CD4-positive, alpha-beta T cell treated with Interleukin-1 beta for 1 hour (primary cell): ENCODE measurements around the gene IFNL3.
A peak's percentile ranks its signal among the peaks of the same experiment; 100 is the strongest.
"Not testable (repeated sequence)": the region's sequence is repeated elsewhere in the genome, so short reads cannot be mapped to it uniquely, and the experiment has no call there.

ENCODE experiments used
- DNase-seq, 2 donors: peaks; one replicate each; pipeline ENCODE4 v3.0.0-alpha.2; 2020 to 2022

IFNL3 gene

DNA sequence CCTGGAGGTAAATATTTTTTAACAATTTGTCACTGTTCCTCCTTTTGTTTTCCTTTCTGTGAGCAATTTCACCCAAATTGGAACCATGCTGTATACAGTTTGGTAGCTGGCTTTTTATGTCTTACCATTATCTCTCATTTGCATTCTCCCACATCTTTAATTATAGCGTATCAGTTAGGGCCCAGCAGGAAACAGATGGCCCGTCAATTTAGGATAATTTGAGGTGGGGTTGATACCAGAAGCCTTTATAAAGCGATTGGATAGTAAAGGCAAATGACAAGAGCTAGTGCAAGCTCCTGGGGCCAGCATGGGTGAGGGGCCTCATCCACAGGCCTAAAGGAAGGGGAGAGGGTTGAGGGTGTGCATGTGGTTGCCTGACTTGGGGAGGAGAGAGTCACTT lies 7.7 kb upstream of the IFNL3 start:
- no peak for DNase-seq

- no peak for DNase-seq
These were observed 7.0 kb upstream of the IFNL3 start for GRCh38 chr19:39251846-39252245.

GRCh38 chr19:39251081-39251480 lies 6.3 kb upstream of the IFNL3 start:
- DNase-seq, result no peak

DNA sequence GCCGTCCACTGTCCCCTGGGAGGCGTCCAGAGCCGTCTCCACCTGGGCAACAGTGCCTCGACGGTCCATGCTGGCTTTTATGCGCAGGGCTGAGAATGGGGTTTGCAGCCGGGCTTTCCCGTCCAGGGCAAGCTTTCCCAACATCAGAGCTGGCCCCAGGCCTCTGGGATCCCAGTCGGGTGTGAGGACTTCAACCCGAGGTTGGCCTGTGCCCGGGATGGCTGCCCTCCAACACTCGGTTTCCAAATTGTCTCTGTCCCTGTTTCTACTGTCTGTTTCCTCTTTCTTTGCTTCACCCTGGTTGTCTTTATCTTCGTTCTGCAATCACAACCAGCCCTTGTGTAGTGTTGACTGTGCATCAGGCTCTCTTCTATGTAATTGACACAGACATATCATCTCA lies 4.0 kb upstream of the IFNL3 start, which contains the start of gene IFNL4:
Gene IFNL4 (minus strand): TSS at position 51 of the 400 bp plus-strand sequence.
- no peak for DNase-seq

DNA sequence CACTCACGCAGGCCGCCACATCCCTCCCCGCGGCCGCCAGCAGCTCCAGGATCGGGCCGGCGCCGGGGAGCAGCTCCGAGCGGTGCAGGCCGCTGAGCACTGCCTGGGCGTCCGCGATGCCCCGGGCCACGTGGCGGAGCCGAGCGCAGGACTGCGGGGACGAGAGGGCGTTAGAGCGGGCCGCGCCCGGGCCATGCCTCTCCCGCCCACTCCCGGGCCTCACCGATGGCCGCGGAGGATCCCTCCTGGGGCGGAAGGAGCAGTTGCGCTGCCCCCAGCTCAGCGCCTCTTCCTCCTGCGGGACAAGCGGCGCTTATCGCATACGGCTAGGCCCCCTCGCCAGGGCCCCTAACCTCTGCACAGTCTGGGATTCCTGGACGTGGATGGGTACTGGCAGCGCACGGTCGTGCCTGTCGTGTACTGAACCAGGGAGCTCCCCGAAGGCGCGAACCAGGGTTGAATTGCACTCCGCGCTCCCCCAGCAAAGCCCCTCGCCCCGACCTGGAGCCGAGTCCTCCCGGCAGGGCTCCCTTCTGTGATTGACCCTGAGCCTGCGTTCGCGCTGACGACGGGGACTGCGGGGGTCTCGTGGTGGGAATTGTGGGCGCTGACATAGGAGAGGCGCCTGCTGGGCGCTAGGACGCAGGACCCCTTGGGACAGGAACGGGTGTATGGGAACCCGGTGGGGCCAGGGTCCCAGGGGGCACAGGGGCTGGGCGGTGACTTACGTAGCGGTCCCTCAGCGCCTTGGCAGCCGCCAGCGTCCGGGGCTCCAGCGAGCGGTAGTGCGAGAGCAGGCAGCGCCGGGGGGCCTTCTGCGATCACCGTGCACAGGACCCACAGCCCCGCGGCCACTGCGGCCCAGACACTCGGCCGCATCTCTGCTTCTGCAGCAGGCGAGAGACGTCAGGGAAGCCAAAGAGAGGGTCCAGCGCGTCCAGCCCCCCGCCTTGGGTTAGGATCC lies 3.2 kb upstream of the IFNL3 start:
- DNase-seq, result no peak

GRCh38 chr19:39246951-39247669 lies 2.3 kb upstream of the IFNL3 start:
- DNase-seq, result peak; percentile 31 to 54

- not testable (repeated sequence) for DNase-seq
These were observed 360 bp upstream of the IFNL3 start for GRCh38 chr19:39245166-39245565.

DNA sequence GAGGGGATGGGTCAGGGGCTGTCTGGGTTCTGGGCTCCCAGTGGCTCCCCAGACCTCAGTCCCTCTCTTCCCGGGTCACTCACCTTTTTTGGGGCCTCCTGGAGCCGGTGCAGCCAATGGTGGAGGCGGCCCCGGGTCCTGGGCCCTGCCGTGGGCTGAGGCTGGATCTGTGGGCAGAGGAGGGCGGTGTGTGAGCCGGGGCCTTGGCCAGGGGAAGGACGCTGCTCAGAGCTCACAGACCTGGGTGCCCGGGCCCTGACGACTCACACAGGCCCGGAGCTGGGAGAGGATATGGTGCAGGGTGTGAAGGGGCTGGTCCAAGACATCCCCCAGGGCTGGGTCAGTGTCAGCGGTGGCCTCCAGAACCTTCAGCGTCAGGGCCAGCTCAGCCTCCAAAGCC lies 1.1 kb downstream of the IFNL3 start:
- not testable (repeated sequence) for DNase-seq

DNA sequence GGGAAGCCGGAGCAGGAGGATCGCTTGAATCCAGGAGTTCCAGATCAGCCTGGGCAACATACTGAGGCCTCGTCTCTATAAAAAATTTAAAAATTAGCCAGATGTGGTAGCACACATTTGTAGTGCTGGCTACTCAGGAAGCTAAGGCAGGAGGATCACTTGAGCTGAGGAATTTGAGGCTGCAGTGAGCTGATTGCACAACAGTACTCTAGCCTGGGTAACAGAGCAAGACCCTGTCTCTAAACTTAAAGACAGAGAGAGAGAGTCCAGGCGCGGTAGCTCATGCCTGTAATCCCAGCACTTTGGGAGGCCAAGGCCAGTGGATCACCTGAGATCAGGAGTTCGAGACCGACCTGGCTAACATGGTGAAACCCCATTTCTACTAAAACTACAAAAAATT lies 4.4 kb downstream of the IFNL3 start:
- no peak for DNase-seq

GRCh38 chr19:39238944-39239343 lies 5.9 kb downstream of the IFNL3 start:
- DNase-seq, result no peak

- DNase-seq, result no peak
These were observed 6.6 kb downstream of the IFNL3 start for GRCh38 chr19:39238209-39238608.

GRCh38 chr19:39237200-39238184 lies 7.3 kb downstream of the IFNL3 start:
- DNase-seq, result peak; percentile 31 to 46

DNA sequence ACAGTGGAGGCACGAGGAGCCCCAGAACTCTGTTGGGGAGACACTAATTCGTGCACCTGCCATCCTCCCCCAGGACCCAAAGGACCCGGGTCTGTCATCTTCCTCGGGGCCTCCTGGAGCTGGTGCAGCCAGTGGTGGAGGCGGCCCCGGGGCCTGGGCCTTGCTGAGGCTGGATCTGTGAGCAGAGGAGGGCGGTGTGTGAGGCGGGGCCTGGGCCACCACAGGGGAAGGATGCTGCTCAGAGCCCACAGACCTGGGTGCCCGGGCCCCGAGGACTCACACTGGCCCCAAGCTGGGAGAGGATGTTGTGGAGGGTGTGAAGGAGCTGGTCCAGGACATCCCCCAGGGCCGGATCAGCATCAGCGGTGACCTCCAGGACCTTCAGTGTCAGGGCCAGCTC lies 8.3 kb downstream of the IFNL3 start:
- DNase-seq, result peak; percentile 8 to 30

DNA sequence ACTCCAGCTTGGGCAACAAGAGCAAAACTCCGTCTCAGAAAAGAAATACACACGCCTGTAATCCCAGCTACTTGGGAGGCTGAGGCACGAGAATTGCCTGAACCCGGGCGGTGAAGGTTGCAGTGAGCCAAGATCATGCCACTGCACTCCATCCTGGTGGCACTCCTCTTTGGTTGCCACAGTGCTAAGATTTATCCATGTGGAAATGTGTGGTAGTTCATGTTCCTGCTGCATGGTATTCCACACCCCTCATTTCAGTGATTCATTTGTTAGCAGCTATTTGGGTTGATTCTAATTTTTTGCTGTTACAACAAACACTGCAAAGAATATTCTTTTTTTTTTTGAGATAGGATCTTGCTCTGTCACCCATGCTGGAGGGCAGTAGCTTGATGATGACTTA lies 12.1 kb downstream of the IFNL3 start:
- no peak for DNase-seq

- DNase-seq, result no peak
These were observed 14.6 kb downstream of the IFNL3 start for GRCh38 chr19:39230096-39230764.

DNA sequence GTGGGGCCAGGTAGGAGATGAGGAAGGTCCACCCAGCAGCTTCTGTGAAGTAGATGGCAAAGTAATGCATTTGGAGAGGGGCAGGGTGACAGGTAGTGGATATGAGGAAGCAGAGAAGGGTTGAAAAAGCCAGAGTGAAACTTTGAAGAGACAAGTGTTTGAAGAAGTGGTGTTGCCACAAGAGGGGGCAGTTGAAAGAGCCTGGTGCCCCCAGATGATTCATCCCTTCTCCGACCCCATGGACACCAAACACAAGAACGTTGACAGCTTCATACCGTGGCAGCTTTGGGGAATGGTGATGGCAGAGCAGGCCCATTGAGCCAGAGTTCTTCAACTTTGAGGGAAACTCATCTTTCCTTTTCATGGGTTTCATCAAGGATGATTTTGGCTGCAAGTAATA lies 19.9 kb downstream of the IFNL3 start:
- no peak for DNase-seq

DNA sequence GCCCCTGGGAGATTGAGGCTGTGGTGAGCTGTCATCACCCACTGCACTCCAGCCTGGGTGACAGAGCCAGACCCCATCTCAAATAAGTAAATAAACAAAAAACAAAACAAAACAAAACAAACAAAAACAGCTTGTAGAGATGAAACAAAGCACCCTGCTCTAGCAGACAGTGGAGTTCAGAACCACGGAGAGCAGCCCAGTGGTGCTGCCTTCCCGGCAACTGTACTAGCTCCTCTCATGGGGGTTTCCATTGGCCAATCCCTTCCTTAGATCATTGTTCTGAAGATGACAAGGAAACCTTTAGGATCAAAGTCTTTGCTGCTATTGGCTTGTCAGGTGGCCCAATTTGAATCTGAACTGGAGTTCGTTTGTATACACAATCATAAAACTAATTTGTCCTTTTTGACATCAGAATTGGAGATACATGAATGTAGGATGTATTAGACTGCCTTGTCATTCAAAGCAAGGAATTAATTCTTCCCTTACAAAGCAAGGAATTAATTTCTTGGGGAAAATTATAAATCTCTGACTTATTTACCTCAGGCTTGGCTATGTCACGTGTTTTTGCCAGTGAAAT lies 21.0 kb downstream of the IFNL3 start:
- DNase-seq, result no peak

DNA sequence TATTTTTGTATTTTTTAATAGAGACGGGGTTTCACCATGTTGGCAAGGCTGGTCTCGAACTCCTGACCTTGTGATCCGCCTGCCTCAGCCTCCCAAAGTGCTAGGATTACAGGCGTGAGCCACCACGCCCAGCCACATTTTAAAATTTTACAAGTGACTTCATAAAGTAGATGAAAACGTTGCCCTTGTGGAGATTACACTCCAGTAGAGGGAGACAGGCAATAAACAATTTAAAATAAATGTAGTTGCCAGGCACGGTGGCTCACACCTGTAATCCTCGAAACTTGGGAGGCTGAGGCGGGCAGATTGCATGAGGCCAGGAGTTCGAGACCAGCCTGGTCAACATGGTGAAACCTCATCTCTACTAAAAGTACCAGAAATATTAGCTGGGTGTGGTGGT lies 25.7 kb downstream of the IFNL3 start:
- not testable (repeated sequence) for DNase-seq

GRCh38 chr19:39218230-39219007 lies 26.4 kb downstream of the IFNL3 start:
- DNase-seq, result no peak

DNA sequence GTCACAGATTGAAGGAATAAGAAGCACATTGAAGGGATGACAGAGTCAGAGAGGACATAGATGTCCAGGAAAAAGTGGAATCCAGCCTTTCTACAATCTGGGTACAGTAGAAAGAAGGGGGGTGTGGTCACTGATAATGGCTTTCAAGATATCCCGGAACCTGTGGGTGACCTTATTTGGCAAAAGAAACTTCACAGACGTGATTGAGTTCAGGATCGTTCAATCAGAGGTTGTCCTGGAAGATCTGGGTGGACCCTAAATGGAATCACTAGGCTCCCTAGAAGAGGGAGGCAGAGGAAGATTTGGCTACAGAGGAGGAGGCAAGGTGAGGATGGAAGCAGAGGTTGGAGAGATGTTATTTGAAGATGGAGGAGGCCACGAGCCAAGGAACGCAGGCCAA lies 27.7 kb downstream of the IFNL3 start:
- DNase-seq, result no peak

DNA sequence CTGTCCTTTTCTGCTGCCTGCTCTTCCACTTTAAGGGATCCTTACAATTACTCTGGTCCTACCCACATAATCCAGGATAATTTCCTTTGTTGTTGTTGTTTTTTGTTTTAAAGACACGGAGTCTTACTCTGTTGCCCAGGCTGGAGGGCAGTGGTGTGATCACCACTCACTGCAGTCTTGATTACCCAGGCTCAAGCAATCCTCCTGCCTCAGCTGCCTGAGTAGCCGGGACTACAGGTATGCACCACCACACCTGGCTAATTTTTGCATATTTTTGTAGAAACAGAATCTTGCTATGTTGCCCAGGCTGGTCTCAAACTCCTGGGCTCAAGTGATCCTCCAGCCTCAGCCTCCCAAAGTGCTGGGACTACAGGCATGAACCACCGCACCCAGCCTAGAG lies 29.5 kb downstream of the IFNL3 start:
- not testable (repeated sequence) for DNase-seq
